Gastrocnemius medialis (tissue), 4 donors: ENCODE data around the gene TMUB2.

ENCODE experiments used
- CTCF ChIP-seq, 5 experiments: fragments of 450-650 bp in 3 of 5; fragments of 200-600 bp in 2 of 5; sonication (generic) in 2 of 5; IDR thresholded peaks in 4 of 5; conservative IDR thresholded peaks in 1 of 5; 1 replicate in 4 of 5; 2 replicates in 1 of 5; pipeline ENCODE4 v1.5.1; 2016 to 2019; ENCODE audit warnings: antibody characterized with exemption in 5 of 5, mild to moderate bottlenecking in 3 of 5, moderate library complexity in 3 of 5
- POLR2A ChIP-seq, 2 donors: fragments of 450-650 bp; IDR thresholded peaks; one replicate each; pipeline ENCODE4 v1.6.1; 2017; ENCODE audit warnings: antibody characterized with exemption in 2 of 2, mild to moderate bottlenecking in 2 of 2, moderate library complexity in 2 of 2

- TF ChIP-seq CTCF (IDR thresholded peaks at IDR 0.05 in 4 of 5, conservative IDR thresholded peaks at IDR 0.05 in 1 of 5) (no peak), POLR2A (IDR thresholded peaks at IDR 0.05) (no peak)
Measured at GRCh38 chr17:44197107-44197506, 10.3 kb downstream of the TMUB2 start.
